Forelimb muscle (tissue), 1 donor: ENCODE results near the gene CD248. TPM values are rescaled to one million over a fixed set of nuclear protein-coding genes. Genes with fewer than 3 reads are reported as not detected.

Source experiments
- DNase-seq: peaks from one replicate; pipeline ENCODE4 v3.0.0-alpha.2; 2013; ENCODE audit warnings: low read depth
- polyA plus RNA-seq: library from polyadenylated mRNA; unstranded; fragments of 120-200 nt; gene quantifications from one replicate; pipeline ENCODE4 v1.2.1, GENCODE V29; 2013; ENCODE audit not compliant: insufficient read length

The CD248 gene
- polyA plus RNA-seq, 1 donor: 76.4 TPM

- DNase-seq: no peak
Observed at GRCh38 chr11:66341502-66342126, 24.8 kb upstream of the CD248 start.

GRCh38 chr11:66340596-66341501, 24.0 kb upstream of the CD248 start:
- DNase-seq: no peak

DNA sequence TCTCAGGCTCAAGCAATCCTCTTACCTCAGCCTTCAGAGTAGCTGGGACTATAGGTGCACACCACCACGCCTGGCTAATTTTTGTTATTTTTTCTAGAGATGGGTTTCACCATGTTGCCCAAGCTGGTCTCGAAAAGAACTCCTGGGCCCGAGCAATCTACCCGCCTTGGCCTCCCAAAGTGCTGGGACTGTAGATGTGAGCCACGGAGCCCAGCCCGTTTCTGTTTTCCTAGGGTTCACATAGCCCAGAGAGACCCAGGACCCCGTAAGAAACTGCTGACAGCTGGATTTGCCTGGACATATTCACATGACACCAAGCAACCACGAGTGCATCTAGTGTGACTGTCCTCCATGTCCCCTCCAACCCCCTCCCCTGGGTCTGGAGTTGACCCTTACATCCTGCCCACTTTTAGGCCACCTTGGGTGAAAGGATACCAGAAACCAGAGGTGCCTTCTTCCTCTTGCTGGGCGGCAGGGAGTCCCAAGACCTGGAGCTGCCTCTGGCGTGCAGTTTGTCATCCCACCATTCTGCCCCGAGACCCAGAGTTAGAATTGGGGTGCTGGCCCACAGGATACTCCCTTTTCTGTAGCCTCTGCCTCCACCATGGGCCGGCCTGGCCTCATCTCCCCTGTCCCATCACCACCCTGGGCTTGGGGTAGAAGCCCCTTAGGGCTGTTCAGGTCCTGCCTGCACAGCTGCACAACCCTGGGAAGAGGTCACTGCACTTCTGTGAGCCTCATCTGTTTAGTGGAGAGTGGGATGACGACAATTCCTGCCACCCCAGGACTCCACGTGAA, 23.0 kb upstream of the CD248 start:
- DNase-seq: no peak

GRCh38 chr11:66339162-66339675, 22.4 kb upstream of the CD248 start:
- no peak for DNase-seq

GRCh38 chr11:66338276-66339161, 21.7 kb upstream of the CD248 start:
- no peak for DNase-seq

- no peak for DNase-seq
Observed at GRCh38 chr11:66337103-66337899, 20.5 kb upstream of the CD248 start.

- DNase-seq: no peak
Observed at GRCh38 chr11:66336234-66337102, 19.6 kb upstream of the CD248 start, which contains the start of gene RIN1. RIN1 (minus strand) TSS chr11:66336434; CDS start chr11:66336402, 32 bp downstream.

- DNase-seq: no peak
Observed at GRCh38 chr11:66335531-66336233, 18.8 kb upstream of the CD248 start.

- no peak for DNase-seq
Observed at GRCh38 chr11:66334605-66335442, 18.0 kb upstream of the CD248 start.

DNA sequence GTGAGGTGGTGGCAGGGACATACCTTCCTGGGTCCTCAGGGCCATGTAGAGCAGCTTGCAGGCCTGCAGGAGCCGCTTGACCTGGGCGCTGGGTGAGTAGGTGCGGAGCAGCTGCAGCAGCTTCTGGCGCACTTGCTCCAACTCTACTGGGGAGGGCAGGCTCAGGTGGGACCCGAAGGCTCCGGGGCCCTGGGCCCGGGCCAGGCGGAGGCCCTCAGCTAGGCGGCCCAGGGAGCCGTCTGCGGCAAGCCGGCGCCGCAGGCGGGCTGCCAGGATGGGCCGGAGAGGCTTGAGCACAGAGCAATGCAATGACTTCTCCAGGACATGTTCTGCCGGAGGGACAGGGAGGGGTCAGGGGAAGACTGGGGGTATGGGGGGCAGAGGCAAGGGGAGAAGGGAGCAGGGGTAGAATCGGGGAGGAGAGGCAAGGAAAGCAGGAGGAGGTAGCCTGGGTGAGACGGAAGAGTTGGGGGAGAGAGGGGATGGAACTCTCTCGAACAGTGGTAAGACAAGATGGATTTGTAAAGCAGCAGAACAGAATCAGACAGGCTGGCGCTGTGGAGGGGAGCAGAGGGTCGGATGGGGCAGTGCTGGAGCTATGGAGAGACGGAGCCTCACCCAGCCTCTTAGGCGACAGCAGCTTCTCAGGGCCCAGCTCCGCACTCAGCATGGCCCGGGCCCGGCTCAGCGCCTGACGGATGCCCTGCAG, 17.2 kb upstream of the CD248 start:
- no peak for DNase-seq

DNA sequence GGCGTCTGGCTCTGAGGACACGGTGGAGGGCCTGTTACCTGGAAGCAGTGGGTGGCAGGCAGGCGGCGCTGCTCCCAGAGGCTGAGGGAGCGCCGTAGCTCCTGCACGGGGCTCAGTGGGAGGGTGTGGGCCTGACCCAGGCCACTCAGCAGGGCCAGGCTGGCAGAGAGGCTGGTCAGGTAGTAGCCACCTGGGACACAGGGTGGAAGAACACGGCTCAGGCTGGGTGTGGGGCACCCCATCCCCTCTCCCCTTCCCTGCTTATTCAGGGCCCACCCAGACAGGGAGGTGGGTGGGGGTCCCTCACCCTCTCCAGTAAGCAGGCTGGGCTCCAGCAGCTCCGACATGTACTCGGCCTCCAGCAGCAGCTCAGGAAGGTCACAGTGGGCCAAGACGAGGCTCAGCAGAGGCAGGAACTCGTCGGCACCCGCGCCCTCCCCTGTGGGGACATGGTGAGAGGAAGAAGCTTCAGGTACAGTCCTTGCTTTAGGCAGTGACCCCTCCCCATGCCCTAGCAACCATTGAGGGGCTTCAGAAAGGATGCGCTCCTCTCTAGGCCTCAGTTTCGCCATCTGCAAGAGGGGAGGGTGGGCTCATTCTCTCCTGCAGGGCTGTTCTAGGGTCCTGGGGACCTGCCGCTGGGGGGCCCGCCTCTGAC, 16.5 kb upstream of the CD248 start:
- no peak for DNase-seq

- DNase-seq: no peak
Observed at GRCh38 chr11:66332371-66333219, 15.8 kb upstream of the CD248 start.

- DNase-seq: no peak
Observed at GRCh38 chr11:66331542-66332370, 14.9 kb upstream of the CD248 start.

DNA sequence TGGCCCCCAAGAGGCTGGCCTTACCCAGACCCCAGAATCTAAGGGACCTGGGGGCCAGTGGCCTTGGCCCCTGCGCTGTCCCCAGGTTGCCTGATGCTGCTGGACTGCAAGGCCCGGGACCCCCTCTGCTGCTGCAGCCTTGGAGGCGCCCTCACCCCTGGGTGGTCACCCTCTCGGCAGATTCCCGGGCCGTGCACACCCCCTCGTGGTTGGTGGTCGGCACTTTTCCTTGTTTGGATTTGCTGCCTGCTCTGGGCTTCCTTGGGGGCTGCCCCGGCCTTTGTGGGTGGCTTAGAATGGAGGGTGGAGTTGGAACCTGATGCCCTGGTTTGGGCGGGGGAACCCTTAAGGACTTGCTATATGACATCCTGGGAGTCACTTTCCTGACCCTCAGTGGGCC, 14.1 kb upstream of the CD248 start:
- no peak for DNase-seq
